SK-N-SH (cell line): ENCODE results near the gene MYADML2. TPM values are rescaled to one million over a fixed set of nuclear protein-coding genes. Genes with fewer than 3 reads are reported as not detected.

Source experiments
- CTCF ChIA-PET: fragments of 300-600, 350-600 bp; formaldehyde crosslinking; extraction: SDS; loops from one replicate; lab custom pipeline; 2021; lab: Yijun Ruan, JAX
- POLR2A ChIA-PET: fragments of 350-600 bp; sonication (Branson Sonifier 250); formaldehyde crosslinking; extraction: SDS; loops from one replicate; lab custom pipeline; 2020; ENCODE audit warnings: antibody characterized with exemption, inconsistent platforms; lab: Yijun Ruan, JAX
- DNase-seq: peaks from one replicate; pipeline ENCODE4 v3.0.0; 2012
- H2AFZ ChIP-seq: fragments of 200-600 bp; sonication (generic); 2 replicates; pipeline ENCODE4 v1.8.1; 2016; ENCODE audit warnings: antibody characterized with exemption, mild to moderate bottlenecking, low read depth
- H3F3A ChIP-seq: fragments of 200-600 bp; sonication (generic); replicated peaks from 2 replicates; pipeline ENCODE3; 2016; ENCODE audit warnings: antibody characterized with exemption, mild to moderate bottlenecking; ENCODE audit not compliant: insufficient read depth
- H3K27ac ChIP-seq, 2 experiments: fragments of 200-500 bp in 1 of 2; fragments of 200-600 bp in 1 of 2; sonication (Bioruptor generic) in 1 of 2; sonication (generic), shearing (Covaris generic) in 1 of 2; 2 replicates each; pipeline versions ENCODE4 v1.5.1 to v1.6.1; 2014 to 2016; ENCODE audit warnings: low read depth in 2 of 2, inconsistent platforms in 1 of 2, low read length in 1 of 2, mild to moderate bottlenecking in 1 of 2, mixed read lengths in 1 of 2
- H3K27me3 ChIP-seq: fragments of 200-600 bp; sonication (generic), shearing (Covaris generic); 2 replicates; pipeline ENCODE4 v1.6.1; 2016; ENCODE audit warnings: mixed run types; ENCODE audit not compliant: insufficient read depth
- H3K36me3 ChIP-seq, 2 experiments: fragments of 200-500 bp in 1 of 2; fragments of 200-600 bp in 1 of 2; sonication (Bioruptor generic) in 1 of 2; sonication (generic) in 1 of 2; replicated peaks in 1 of 2; 2 replicates each; pipeline versions ENCODE3 to v1.5.1; 2014 to 2016; ENCODE audit warnings: low read length in 1 of 2, mild to moderate bottlenecking in 1 of 2; ENCODE audit not compliant: insufficient read depth in 2 of 2, control insufficient read depth in 1 of 2
- H3K4me1 ChIP-seq, 2 experiments: fragments of 200-500 bp in 1 of 2; fragments of 200-600 bp in 1 of 2; sonication (Bioruptor generic) in 1 of 2; sonication (generic), shearing (Covaris generic) in 1 of 2; 2 replicates each; pipeline versions ENCODE4 v1.5.1 to v1.6.1; 2014 to 2016; ENCODE audit warnings: low read depth in 1 of 2, low read length in 1 of 2, mixed run types in 1 of 2; ENCODE audit not compliant: insufficient read depth in 2 of 2, control insufficient read depth in 1 of 2
- H3K4me2 ChIP-seq: fragments of 200-600 bp; sonication (generic), shearing (Covaris generic); 2 replicates; pipeline ENCODE4 v1.6.1; 2017; ENCODE audit warnings: mixed run types
- H3K4me3 ChIP-seq, 2 experiments: fragments of 200-500 bp in 1 of 2; fragments of 200-600 bp in 1 of 2; sonication (Bioruptor generic) in 1 of 2; sonication (generic), shearing (Covaris generic) in 1 of 2; 2 replicates each; pipeline versions ENCODE4 v1.5.1 to v1.8.1; 2014 to 2016; ENCODE audit warnings: low read depth in 2 of 2, inconsistent platforms in 1 of 2, low read length in 1 of 2, mild to moderate bottlenecking in 1 of 2, mixed read lengths in 1 of 2, moderate library complexity in 1 of 2
- H3K79me2 ChIP-seq: fragments of 200-600 bp; sonication (generic); 2 replicates; pipeline ENCODE4 v1.8.1; 2017; ENCODE audit warnings: mild to moderate bottlenecking; ENCODE audit not compliant: insufficient read depth
- H3K9ac ChIP-seq: fragments of 200-600 bp; sonication (generic); 2 replicates; pipeline ENCODE4 v1.6.1; 2017; ENCODE audit warnings: mixed run types
- H3K9me2 ChIP-seq: fragments of 200-600 bp; sonication (generic); 2 replicates; pipeline ENCODE4 v1.6.1; 2017; ENCODE audit warnings: mixed run types
- H3K9me3 ChIP-seq: fragments of 200-600 bp; sonication (generic); 2 replicates; pipeline ENCODE4 v1.6.1; 2017; ENCODE audit warnings: mixed run types, mild to moderate bottlenecking, moderate library complexity
- H4K20me1 ChIP-seq: fragments of 200-600 bp; sonication (generic); 2 replicates; pipeline ENCODE4 v1.6.1; 2017; ENCODE audit warnings: mild to moderate bottlenecking, mixed run types; ENCODE audit not compliant: insufficient read depth
- CHD2 ChIP-seq: fragments of 150-350 bp; IDR thresholded peaks from 2 replicates; pipeline ENCODE4 v1.6.1; 2018; ENCODE audit warnings: low read length; ENCODE audit not compliant: partially characterized antibody
- EP300 ChIP-seq, 2 experiments: IDR thresholded peaks; 2 replicates each; pipeline versions ENCODE4 v1.4.0 to v1.6.1; 2012; ENCODE audit warnings: borderline replicate concordance in 1 of 2, low read depth in 1 of 2, low read length in 1 of 2
- EZH2phosphoT487 ChIP-seq: fragments of 200-600 bp; sonication (generic); IDR thresholded peaks from 2 replicates; pipeline ENCODE4 v1.6.1; 2017; ENCODE audit warnings: low read depth, mixed run types, mild to moderate bottlenecking, antibody characterized with exemption, moderate library complexity, borderline replicate concordance
- GABPA ChIP-seq: IDR thresholded peaks from 2 replicates; pipeline ENCODE4 v1.4.0; 2012; ENCODE audit warnings: low read depth, mild to moderate bottlenecking
- JUND ChIP-seq: IDR thresholded peaks from 2 replicates; pipeline ENCODE4 v1.4.0; 2012
- MEF2A ChIP-seq: IDR thresholded peaks from 2 replicates; pipeline ENCODE4 v1.4.0; 2012; ENCODE audit warnings: low read depth, borderline replicate concordance
- MXI1 ChIP-seq: IDR thresholded peaks from 2 replicates; pipeline ENCODE4 v1.6.1; 2012; ENCODE audit warnings: mild to moderate bottlenecking, low read depth, low read length, improper control_type of control experiment
- POLR2AphosphoS5 ChIP-seq: IDR thresholded peaks from 2 replicates; pipeline ENCODE4 v1.6.1; 2012; ENCODE audit warnings: low read depth, low read length
- RAD21 ChIP-seq: IDR thresholded peaks from 2 replicates; pipeline ENCODE4 v1.6.1; 2012; ENCODE audit warnings: mild to moderate bottlenecking, low read length
- RCOR1 ChIP-seq: fragments of 150-350 bp; IDR thresholded peaks from 2 replicates; pipeline ENCODE4 v1.6.1; 2017; ENCODE audit warnings: antibody characterized with exemption, low read length
- RFX5 ChIP-seq: IDR thresholded peaks from 2 replicates; pipeline ENCODE4 v1.6.1; 2012; ENCODE audit warnings: mild to moderate bottlenecking, improper control_type of control experiment, low read length
- SMC3 ChIP-seq: IDR thresholded peaks from 2 replicates; pipeline ENCODE4 v1.6.1; 2012; ENCODE audit warnings: low read depth, low read length, improper control_type of control experiment
- TAF1 ChIP-seq: IDR thresholded peaks from 2 replicates; pipeline ENCODE4 v1.6.1; 2012; ENCODE audit warnings: low read depth, mild to moderate bottlenecking, low read length, moderate library complexity, borderline replicate concordance
- TCF12 ChIP-seq: IDR thresholded peaks from 2 replicates; pipeline ENCODE4 v1.4.0; 2012
- TEAD4 ChIP-seq: IDR thresholded peaks from 2 replicates; pipeline ENCODE4 v1.4.0; 2012; ENCODE audit warnings: mild to moderate bottlenecking, borderline replicate concordance; ENCODE audit not compliant: insufficient read depth
- YY1 ChIP-seq: IDR thresholded peaks from 2 replicates; pipeline ENCODE4 v1.4.0; 2012; ENCODE audit warnings: low read depth, mild to moderate bottlenecking
- whole genome bisulfite sequencing: methylation state at CpG from one replicate; pipeline ENCODE4 v1.1.6; 2017; ENCODE audit warnings: low lambda C conversion rate; 5-methylcytosine and 5-hydroxymethylcytosine counted together
- polyA plus RNA-seq, 3 experiments: library from polyadenylated mRNA; depleted of rRNA; stranded (reverse); fragments of >200 nt; gene quantifications; 2 replicates each; pipeline ENCODE4 v1.2.3, GENCODE V29; 2012
- TF ChIP-seq, protein P1 (sequence below): IDR thresholded peaks from 2 replicates; pipeline ENCODE4 v1.4.0; 2012; ENCODE audit warnings: low read depth, borderline replicate concordance
- TF ChIP-seq, protein P2 (sequence below): fragments of 150-350 bp; IDR thresholded peaks from 2 replicates; pipeline ENCODE4 v1.6.1; 2016; ENCODE audit warnings: mild to moderate bottlenecking, low read depth, low read length
- TF ChIP-seq, protein P3 (sequence below): IDR thresholded peaks from 2 replicates; pipeline ENCODE4 v1.4.0; 2012; ENCODE audit warnings: low read depth
- TF ChIP-seq, protein P4 (sequence below): fragments of 200-600 bp; sonication (generic); IDR thresholded peaks from 2 replicates; pipeline ENCODE4 v1.6.1; 2017; ENCODE audit warnings: antibody characterized with exemption, mild to moderate bottlenecking, moderate library complexity
- TF ChIP-seq, protein P5 (sequence below): fragments of 150-350 bp; IDR thresholded peaks from 2 replicates; pipeline ENCODE4 v1.6.1; 2017; ENCODE audit warnings: antibody characterized with exemption, low read length, low read depth, borderline replicate concordance

Gene MYADML2
- polyA plus RNA-seq, 1 of the 3 experiments (the other 2 are of a cell fraction), result not detected

DNA sequence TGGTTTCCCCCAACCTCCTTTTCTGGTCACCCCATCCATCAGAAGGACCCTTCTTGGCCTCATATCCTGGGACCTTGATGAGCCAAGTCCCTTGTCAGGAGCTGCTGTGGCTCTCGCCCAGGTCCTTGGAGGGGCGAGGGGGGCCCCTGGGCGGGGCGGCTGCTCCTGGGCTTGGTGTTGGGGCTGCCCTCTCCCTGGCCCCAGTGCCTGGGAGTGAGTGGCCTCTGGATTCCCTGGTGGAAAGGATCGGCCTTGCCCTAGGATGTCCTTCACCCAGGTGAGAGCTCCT is 20.2 kb upstream of the MYADML2 start (continued):
- no peak for TF ChIP-seq GABPA
- TF ChIP-seq JUND, result no peak
- TF ChIP-seq, protein P1, sequence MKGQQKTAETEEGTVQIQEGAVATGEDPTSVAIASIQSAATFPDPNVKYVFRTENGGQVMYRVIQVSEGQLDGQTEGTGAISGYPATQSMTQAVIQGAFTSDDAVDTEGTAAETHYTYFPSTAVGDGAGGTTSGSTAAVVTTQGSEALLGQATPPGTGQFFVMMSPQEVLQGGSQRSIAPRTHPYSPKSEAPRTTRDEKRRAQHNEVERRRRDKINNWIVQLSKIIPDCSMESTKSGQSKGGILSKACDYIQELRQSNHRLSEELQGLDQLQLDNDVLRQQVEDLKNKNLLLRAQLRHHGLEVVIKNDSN, result no peak
- TF ChIP-seq, protein P2, sequence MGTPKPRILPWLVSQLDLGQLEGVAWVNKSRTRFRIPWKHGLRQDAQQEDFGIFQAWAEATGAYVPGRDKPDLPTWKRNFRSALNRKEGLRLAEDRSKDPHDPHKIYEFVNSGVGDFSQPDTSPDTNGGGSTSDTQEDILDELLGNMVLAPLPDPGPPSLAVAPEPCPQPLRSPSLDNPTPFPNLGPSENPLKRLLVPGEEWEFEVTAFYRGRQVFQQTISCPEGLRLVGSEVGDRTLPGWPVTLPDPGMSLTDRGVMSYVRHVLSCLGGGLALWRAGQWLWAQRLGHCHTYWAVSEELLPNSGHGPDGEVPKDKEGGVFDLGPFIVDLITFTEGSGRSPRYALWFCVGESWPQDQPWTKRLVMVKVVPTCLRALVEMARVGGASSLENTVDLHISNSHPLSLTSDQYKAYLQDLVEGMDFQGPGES, result no peak
- TF ChIP-seq TCF12, result no peak
- TF ChIP-seq EP300 (IDR thresholded peaks at IDR 0.05; ENCODE audit: borderline replicate concordance in 1 of 2, low read depth in 1 of 2, low read length in 1 of 2), result no peak
- TF ChIP-seq, protein P3, sequence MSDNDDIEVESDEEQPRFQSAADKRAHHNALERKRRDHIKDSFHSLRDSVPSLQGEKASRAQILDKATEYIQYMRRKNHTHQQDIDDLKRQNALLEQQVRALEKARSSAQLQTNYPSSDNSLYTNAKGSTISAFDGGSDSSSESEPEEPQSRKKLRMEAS, result no peak
- TF ChIP-seq RAD21, result no peak
- no peak for TF ChIP-seq POLR2AphosphoS5
- TF ChIP-seq, protein P4, sequence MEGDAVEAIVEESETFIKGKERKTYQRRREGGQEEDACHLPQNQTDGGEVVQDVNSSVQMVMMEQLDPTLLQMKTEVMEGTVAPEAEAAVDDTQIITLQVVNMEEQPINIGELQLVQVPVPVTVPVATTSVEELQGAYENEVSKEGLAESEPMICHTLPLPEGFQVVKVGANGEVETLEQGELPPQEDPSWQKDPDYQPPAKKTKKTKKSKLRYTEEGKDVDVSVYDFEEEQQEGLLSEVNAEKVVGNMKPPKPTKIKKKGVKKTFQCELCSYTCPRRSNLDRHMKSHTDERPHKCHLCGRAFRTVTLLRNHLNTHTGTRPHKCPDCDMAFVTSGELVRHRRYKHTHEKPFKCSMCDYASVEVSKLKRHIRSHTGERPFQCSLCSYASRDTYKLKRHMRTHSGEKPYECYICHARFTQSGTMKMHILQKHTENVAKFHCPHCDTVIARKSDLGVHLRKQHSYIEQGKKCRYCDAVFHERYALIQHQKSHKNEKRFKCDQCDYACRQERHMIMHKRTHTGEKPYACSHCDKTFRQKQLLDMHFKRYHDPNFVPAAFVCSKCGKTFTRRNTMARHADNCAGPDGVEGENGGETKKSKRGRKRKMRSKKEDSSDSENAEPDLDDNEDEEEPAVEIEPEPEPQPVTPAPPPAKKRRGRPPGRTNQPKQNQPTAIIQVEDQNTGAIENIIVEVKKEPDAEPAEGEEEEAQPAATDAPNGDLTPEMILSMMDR, result no peak
- TF ChIP-seq, all 33 proteins: peak for 0

DNA sequence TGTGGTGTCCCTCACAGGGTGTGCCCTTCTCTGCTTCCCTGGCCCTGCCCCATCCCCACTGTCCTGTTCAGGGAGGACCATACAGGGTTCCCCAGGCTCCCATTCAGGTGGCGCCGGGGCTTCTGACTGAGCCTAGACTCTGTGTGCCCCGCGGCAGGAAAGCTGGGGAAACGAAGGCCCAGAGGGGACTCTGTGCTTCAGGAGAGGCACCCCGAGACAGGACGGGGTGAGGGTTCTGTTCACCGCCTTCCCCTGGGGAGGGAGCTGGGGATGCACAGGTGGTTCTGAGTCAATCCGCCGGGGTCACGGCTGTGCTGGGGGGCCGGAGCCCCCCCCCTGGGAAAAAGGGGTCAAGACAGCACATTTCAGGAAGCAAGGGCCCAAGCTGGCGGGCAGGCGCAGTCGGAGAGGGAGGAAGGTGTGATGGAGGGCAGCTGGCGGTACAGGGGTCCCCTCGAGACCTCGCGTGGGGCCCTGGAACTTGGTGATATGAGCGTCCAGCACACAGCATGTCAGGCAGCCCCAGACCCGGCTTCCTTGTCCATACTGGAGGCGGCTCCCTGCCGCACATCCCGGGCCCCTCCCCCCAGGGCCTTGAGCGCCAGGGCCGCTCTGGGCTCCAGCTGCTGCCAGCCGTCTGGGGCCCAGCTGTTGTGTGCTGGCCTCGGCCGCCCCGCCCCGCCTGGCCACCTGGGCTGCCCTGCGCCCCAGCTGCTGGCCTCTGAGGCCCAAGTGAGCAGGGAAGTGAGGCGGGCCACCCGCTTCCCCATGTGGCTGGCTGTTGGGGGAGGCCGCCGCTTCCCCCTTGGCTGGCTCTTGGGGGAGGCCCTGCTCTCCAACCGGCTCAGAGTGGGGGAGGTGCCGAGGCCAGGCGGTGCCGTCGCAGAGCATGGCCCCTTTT is 19.6 kb upstream of the MYADML2 start:
- ChIA-PET CTCF (interaction anchor here (0.6 to 14.5 kb wide), 13 partner anchors 7 to 740 kb away, joined by 3 to 1216 read pairs (median 5); partner anchors contain the start of genes ASPSCR1, CENPX, DCXR and LRRC45), POLR2A (interaction anchor here (1.0 to 2.6 kb wide), 4 partner anchors 10 to 56 kb away, joined by 3 to 11 read pairs (median 6); partner anchors contain the start of genes ASPSCR1, CENPX and LRRC45)
- no peak overlapping the region for H3K4me2 ChIP-seq

More for the DNA sequence above, 19.6 kb upstream of the MYADML2 start:
- peaks cover 0 to 31% of the 10 kb centered on the region in 2 experiments; a peak in 1 of 4 replicates for H3K4me1 ChIP-seq
- no peaks in the 10 kb centered on the region for H4K20me1 ChIP-seq
- H3K4me3 ChIP-seq, result no peak overlapping the region
- TF ChIP-seq MXI1 (no peak), RCOR1 (peak; percentile 60), RFX5 (no peak), EZH2phosphoT487 (no peak), TEAD4 (no peak), GABPA (no peak), CHD2 (peak; percentile 85), TAF1 (no peak), SMC3 (no peak), MEF2A (no peak), YY1 (no peak), EP300 (IDR thresholded peaks at IDR 0.05; ENCODE audit: borderline replicate concordance in 1 of 2, low read depth in 1 of 2, low read length in 1 of 2) (no peak), TCF12 (peak; percentile 19; the same call in 1 of the 2 replicates)
- TF ChIP-seq, protein P5, sequence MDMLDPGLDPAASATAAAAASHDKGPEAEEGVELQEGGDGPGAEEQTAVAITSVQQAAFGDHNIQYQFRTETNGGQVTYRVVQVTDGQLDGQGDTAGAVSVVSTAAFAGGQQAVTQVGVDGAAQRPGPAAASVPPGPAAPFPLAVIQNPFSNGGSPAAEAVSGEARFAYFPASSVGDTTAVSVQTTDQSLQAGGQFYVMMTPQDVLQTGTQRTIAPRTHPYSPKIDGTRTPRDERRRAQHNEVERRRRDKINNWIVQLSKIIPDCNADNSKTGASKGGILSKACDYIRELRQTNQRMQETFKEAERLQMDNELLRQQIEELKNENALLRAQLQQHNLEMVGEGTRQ, result no peak
- H3K36me3 ChIP-seq, result no peaks in the 10 kb centered on the region
- peaks cover 13% of the 10 kb centered on the region for H3F3A ChIP-seq
- no peak overlapping the region for H2AFZ ChIP-seq
- H3K27ac ChIP-seq, result peak overlapping the region in 1 of 2 experiments; percentile 84; a peak in 2 of 4 replicates
- no peaks in the 10 kb centered on the region for H3K9me2 ChIP-seq
- 89% methylated on average over 27 of the region's 41 CpGs for WGBS
- H3K9ac ChIP-seq, result no peak overlapping the region
- 0 out of 2 replicates have a peak, but pooled peaks cover 9% of the 10 kb centered on the region for H3K27me3 ChIP-seq
- DNase-seq, result peak; percentile 92
- no peaks in the 10 kb centered on the region for H3K9me3 ChIP-seq
- no peaks in the 10 kb centered on the region for H3K79me2 ChIP-seq
